HG02870 (cell line): ENCODE results near the gene EXOC7.
"Not testable (repeated sequence)": the region's sequence is repeated elsewhere in the genome, so short reads cannot be mapped to it uniquely, and the experiment has no call there.

Experiments used
- ATAC-seq: cut with Tn5 transposase; IDR thresholded peaks from one replicate; pipeline ENCODE4 v1.9.1; 2021; ENCODE audit warnings: mild to moderate bottlenecking, moderate library complexity; ENCODE audit not compliant: unreplicated experiment

The EXOC7 gene

DNA sequence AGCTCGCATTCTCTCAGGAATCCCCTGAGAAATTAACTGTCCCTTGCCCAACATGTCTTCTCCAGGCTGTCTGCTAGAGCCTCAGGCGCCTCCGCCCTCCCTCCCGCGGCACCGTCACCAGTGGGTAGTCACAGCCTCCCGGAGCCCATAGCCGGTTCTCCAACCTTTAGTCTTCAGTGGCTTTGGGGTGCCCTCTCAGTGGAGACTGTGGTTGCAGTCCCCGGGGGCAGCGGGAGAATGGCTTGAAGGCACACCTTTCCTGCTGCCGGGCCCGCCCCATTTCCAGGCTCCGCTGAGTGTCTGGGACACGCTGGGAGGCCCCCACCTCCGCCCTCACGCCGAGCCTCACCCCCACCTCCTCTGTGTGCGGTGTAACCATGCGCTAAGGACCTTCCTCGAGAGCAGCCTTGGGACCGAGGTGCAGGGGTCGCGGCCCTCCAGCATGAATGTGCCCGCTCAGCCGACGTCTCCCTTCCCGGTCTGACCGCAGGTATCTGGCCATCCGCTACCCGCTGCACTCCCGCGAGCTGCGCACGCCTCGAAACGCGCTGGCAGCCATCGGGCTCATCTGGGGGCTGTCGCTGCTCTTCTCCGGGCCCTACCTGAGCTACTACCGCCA lies 27.3 kb downstream of the EXOC7 start:
- ATAC-seq = no peak

DNA sequence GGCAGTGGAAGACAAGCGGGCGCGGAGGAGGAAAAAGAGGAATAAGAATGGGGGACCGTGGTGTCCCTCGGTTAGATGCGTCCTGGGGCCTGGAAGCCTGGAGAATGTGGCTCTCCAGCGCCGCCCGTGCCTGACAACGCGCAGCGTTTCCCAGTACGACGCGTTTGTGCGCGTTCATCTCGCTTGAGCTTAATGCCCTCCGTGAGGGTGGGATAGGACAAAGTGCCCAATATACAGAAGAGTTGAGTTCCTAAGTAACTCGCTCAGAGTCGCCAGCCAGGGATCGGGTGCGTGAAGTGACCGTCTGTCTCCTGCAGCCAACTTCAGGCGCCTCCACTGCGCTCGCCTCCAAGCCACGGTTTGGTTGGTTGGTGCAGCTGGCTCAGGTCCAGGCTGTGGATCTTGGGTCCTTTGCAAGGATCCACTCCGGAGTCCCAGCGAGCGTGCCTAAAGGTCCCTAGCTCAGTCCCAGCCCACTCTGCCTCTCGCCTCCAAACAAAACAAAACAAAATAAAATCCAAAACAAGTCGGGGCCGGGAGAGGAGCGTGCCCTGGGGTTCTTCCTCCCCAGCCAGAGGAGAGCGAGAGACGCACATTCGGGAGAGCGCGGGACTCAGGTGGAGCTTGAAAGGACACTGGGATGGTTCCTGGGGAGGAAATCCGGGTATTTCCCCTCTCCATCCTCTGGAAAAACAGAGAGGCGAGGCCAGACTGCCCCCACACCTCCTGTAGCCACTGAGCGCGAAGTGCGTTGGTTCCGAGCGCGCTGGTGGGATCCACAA lies 28.0 kb downstream of the EXOC7 start:
- ATAC-seq = no peak

- ATAC-seq = no peak
Observed at GRCh38 chr17:76074390-76075363, 28.9 kb downstream of the EXOC7 start, which contains the start of gene GALR2. Gene GALR2, plus strand, starts transcription at chr17:76074781. Its CDS starts 103 bp downstream, at chr17:76074884.

DNA sequence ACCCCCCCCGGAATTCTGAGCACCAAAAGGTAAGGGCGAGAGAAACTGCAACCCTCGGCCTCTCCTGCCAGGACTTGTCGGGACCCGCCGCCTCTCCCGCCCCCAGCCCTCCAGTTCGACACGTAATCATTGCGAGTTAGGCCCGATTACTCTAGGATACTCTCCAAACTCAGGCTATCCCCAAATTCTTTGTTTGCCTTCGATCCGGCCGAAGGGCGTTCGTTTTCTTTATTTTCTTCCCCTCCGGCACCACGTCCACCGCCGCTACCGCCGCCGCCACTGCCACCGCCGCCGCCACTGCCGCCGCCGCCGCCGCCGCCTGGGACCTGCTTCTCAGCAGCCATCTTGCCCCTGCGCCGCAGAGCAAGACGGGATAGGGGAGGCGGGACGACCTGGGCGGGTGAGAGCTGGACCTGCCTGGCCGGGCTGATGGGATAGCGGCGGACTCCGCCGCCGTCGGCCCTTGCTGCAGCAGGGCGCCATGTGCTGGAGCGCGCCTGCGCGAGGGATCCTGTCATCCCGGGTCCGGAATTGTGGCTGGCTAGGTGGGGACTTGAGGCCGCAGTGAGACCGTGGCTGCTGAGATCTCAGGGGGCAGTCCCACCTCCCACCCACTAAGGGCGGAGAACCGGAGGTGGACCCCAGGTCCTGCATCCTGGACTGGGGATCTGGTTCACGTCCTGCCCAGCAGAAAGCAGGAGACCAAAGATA lies 31.3 kb downstream of the EXOC7 start, which contains the start of gene SRP68:
Gene SRP68, minus strand, starts transcription at position 370 of the 711 bp plus-strand sequence. Its CDS starts 26 bp downstream, at position 344.
- ATAC-seq = peak; percentile 76

GRCh38 chr17:76071531-76072147 lies 31.9 kb downstream of the EXOC7 start:
- no peak for ATAC-seq

DNA sequence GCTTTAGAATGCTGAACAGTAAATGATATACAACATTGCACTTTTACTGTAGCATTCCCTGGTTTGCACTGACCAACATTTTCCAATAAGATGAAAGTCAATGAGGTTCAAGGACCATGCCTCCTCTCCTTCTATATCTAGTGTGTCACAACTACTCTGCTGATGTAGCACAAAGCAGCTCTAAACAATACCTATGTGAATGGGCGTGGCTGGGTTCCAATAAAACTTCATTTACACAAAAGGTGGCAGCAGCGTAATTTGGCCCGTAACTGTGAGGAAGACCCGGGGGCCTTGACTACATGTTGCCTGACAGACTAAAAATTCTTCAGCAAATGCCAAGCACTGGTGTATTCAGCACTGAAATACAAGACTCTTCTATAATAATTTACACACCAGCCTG lies 37.8 kb downstream of the EXOC7 start:
- no peak for ATAC-seq

DNA sequence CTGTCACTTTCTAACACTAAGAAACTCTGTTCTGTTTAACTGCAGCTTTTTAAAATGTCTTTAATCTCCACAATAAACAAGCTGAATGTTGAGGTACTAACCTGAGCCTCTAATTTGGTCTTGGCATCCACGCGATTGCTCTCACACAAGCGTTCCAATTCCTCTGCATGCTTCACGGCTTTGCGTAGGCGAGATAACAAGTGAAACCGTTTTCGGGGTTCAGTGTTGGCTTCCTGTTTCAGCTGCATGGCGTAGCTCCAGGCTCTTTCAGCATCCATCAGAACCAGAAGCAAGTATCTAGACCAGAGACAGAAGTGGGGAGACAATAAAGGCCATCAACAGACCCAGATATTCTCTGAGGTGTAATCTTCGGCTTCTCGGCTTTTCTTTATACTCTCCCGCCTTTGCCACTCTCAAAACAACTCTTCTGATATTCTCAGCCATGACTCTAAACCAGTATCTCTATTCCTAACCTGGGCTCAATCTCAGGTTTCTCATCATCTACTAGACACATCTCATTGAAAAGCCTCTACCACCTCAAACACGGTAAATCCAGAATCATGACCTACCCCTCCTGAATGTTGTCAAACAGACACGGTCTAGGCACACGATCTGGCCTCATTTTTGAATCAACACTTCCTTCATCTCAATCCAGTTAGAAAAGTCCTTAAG lies 39.6 kb downstream of the EXOC7 start:
- ATAC-seq = no peak

- not testable (repeated sequence) for ATAC-seq
Observed at GRCh38 chr17:76058264-76058663, 45.3 kb downstream of the EXOC7 start.

DNA sequence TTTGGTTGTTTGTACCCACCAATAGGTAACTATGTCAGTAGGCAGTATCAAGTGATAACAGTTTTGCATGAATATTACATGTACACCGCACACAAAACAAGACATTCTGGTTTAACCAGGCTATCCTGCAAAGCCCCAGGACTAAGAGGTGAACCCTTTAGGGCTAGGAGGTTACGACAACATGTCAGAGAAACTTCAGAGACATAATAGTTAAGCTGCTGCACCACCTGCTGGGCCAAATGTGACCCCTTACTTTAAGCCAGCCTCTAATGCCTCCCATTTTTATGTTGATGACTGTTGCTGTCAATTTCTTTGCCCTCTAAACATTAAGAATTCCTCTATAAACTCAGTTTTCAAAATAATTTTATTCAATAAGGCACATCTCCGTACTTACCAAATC lies 46.7 kb downstream of the EXOC7 start:
- ATAC-seq = no peak

- ATAC-seq = no peak
Observed at GRCh38 chr17:76054112-76054476, 49.5 kb downstream of the EXOC7 start.

- ATAC-seq = no peak
Observed at GRCh38 chr17:76053246-76054111, 50.1 kb downstream of the EXOC7 start.

DNA sequence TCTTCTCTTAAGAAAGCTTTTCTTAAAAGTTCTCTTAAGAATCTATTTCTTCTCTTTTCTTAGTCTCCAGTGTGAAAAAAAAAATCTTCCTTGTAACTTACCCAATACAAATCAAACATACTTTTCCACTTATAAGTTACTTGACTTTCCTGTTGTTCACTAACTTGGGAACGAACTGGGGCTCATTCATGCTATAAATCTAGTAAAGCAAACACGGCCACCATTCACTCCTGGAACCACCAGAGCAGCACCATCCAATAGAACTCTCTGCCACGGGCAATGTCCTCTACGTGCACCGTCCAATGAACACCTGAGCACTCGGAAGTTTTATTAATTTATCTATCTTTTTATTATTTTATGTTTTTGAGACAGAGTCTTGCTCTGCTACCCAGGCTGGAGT lies 52.0 kb downstream of the EXOC7 start:
- ATAC-seq = no peak

GRCh38 chr17:76050538-76051467 lies 52.8 kb downstream of the EXOC7 start:
- ATAC-seq = no peak

GRCh38 chr17:76049836-76050537 lies 53.6 kb downstream of the EXOC7 start:
- no peak for ATAC-seq

- no peak for ATAC-seq
Observed at GRCh38 chr17:76049239-76049638, 54.3 kb downstream of the EXOC7 start.

DNA sequence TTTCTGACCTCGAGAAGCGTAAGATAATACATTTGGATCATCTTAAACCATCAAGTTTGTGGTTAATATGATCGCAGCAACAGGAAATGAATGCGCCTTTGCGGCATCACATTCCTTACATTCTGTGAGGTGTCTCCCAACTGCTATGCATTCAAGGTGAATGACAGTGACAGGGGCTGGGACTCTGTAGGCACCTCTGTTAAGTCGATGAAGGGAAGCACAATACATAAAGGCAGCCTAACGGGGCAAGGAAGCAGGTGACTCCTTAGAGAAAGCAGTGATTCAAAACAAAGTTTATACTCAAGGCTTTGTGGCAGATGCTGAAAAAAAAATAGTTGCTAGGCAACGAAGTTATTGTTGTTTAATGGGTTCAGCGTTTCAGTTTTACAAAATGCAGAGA lies 54.9 kb downstream of the EXOC7 start:
- ATAC-seq = no peak

GRCh38 chr17:76048025-76048605 lies 55.5 kb downstream of the EXOC7 start:
- no peak for ATAC-seq
